ENCODE results near the gene CD81.

- TF ChIP-seq POLR2A (IDR thresholded peaks at IDR 0.05) (no peak), CTCF (IDR thresholded peaks at IDR 0.05 in 4 of 5, conservative IDR thresholded peaks at IDR 0.05 in 1 of 5) (no peak)
Measured at GRCh38 chr11:2328656-2329354, 48.3 kb upstream of the CD81 start.

All from gastrocnemius medialis (tissue), 4 donors.